Astrocyte (in vitro differentiated cells and primary cell): ENCODE data around the gene DOCK1.

Experiments used
- EZH2 ChIP-seq: IDR thresholded peaks from 2 replicates; pipeline ENCODE4 v1.6.1; 2012; ENCODE audit warnings: mild to moderate bottlenecking, low read length, inconsistent platforms; ENCODE audit not compliant: insufficient read depth
- TF ChIP-seq, protein P1 (sequence below): IDR thresholded peaks from 2 replicates; pipeline ENCODE4 v1.5.1; 2011; ENCODE audit warnings: low read depth, mild to moderate bottlenecking, inconsistent platforms, low read length, moderate library complexity; ENCODE audit not compliant: insufficient read depth

DNA sequence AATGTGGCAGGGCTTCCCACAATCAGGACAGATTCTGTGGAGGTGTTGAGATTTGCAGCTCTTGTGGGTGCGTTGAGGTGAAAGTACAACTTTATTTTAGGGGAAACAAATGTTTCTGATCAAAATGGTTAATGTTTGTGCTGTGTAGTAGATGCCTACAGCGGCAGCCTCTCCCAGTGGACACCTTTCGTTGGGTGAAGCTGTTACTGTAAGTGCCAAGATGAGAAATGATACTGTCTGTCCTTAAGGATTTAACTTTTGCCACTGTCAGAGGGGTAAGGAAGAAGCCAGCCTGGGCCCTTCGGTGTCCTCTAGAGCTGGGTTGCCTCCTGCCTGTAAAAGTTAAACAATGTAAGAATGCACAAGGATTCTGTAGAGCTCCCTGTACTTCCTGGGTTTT is 27.9 kb downstream of the DOCK1 start:
- TF ChIP-seq, protein P1, sequence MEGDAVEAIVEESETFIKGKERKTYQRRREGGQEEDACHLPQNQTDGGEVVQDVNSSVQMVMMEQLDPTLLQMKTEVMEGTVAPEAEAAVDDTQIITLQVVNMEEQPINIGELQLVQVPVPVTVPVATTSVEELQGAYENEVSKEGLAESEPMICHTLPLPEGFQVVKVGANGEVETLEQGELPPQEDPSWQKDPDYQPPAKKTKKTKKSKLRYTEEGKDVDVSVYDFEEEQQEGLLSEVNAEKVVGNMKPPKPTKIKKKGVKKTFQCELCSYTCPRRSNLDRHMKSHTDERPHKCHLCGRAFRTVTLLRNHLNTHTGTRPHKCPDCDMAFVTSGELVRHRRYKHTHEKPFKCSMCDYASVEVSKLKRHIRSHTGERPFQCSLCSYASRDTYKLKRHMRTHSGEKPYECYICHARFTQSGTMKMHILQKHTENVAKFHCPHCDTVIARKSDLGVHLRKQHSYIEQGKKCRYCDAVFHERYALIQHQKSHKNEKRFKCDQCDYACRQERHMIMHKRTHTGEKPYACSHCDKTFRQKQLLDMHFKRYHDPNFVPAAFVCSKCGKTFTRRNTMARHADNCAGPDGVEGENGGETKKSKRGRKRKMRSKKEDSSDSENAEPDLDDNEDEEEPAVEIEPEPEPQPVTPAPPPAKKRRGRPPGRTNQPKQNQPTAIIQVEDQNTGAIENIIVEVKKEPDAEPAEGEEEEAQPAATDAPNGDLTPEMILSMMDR = no peak
- no peak for TF ChIP-seq EZH2
